Mesendoderm (in vitro differentiated cells): ENCODE measurements around the gene ZNF791.

Experiments
- DNase-seq: peaks from one replicate; pipeline ENCODE4 v3.0.0; 2013
- H2AK5ac ChIP-seq: 2 replicates; pipeline ENCODE4 v1.6.1; 2013; ENCODE audit warnings: low read length, inconsistent platforms
- H2BK120ac ChIP-seq: 2 replicates; pipeline ENCODE4 v1.6.1; 2013; ENCODE audit warnings: low read depth, mild to moderate bottlenecking, low read length, moderate library complexity, mixed read lengths
- H2BK15ac ChIP-seq: replicated peaks from 2 replicates; pipeline ENCODE4 v1.6.1; 2013; ENCODE audit warnings: low read depth, mild to moderate bottlenecking, moderate library complexity
- H2BK5ac ChIP-seq: 2 replicates; pipeline ENCODE4 v1.6.1; 2013; ENCODE audit warnings: low read length, inconsistent platforms
- H3K18ac ChIP-seq: 2 replicates; pipeline ENCODE4 v1.6.1; 2013; ENCODE audit warnings: mild to moderate bottlenecking, low read length, mixed read lengths
- H3K23ac ChIP-seq: one replicate; pipeline ENCODE4 v1.6.1; 2013; ENCODE audit warnings: low read length
- H3K27ac ChIP-seq: 2 replicates; pipeline ENCODE4 v1.5.1; 2013; ENCODE audit warnings: low read depth, mild to moderate bottlenecking, inconsistent platforms, low read length, moderate library complexity
- H3K27me3 ChIP-seq: 2 replicates; pipeline ENCODE4 v1.6.1; 2013; ENCODE audit warnings: low read length, control low read depth, mild to moderate bottlenecking, inconsistent platforms; ENCODE audit not compliant: insufficient read depth, poor library complexity
- H3K36me3 ChIP-seq: 2 replicates; pipeline ENCODE4 v1.6.1; 2013; ENCODE audit warnings: low read length, inconsistent platforms; ENCODE audit not compliant: control insufficient read depth, insufficient read depth
- H3K4ac ChIP-seq: one replicate; pipeline ENCODE4 v1.6.1; 2013; ENCODE audit warnings: low read depth, mild to moderate bottlenecking, low read length, moderate library complexity
- H3K4me1 ChIP-seq: 2 replicates; pipeline ENCODE4 v1.6.1; 2013; ENCODE audit warnings: low read depth, low read length, inconsistent platforms; ENCODE audit not compliant: control insufficient read depth
- H3K4me2 ChIP-seq: 2 replicates; pipeline ENCODE4 v1.6.1; 2013; ENCODE audit warnings: low read length
- H3K4me3 ChIP-seq: 2 replicates; pipeline ENCODE4 v1.5.1; 2013; ENCODE audit warnings: mild to moderate bottlenecking, low read length
- H3K56ac ChIP-seq: one replicate; pipeline ENCODE4 v1.6.1; 2013; ENCODE audit warnings: low read length
- H3K79me1 ChIP-seq: 2 replicates; pipeline ENCODE4 v1.6.1; 2013; ENCODE audit warnings: low read length, inconsistent platforms
- H3K79me2 ChIP-seq: 2 replicates; pipeline ENCODE4 v1.6.1; 2013; ENCODE audit warnings: mild to moderate bottlenecking, low read length; ENCODE audit not compliant: control insufficient read depth, insufficient read depth
- H3K9ac ChIP-seq: 2 replicates; pipeline ENCODE4 v1.6.1; 2013; ENCODE audit warnings: low read length, inconsistent platforms
- H4K5ac ChIP-seq: one replicate; pipeline ENCODE4 v1.6.1; 2013; ENCODE audit warnings: low read length
- H4K8ac ChIP-seq: one replicate; pipeline ENCODE4 v1.6.1; 2013; ENCODE audit warnings: low read depth, mild to moderate bottlenecking, control low read depth, low read length, moderate library complexity
- WGBS: extraction: QIAGEN DNeasy Blood & Tissue Kit; methylation state at CpG from one replicate; pipeline ENCODE4 v1.1.7; 2013; ENCODE audit warnings: low lambda C conversion rate, missing lambda C conversion rate; ENCODE audit not compliant: insufficient coverage; ENCODE audit errors: extremely low coverage; 5-methylcytosine and 5-hydroxymethylcytosine counted together

The ZNF791 gene

GRCh38 chr19:12578641-12579040 is 32.1 kb upstream of the ZNF791 start:
- H2BK15ac ChIP-seq = no peak overlapping the region
- H3K4me2 ChIP-seq = no peak overlapping the region
- no peak for DNase-seq
- H3K56ac ChIP-seq = no peak overlapping the region
- H3K79me1 ChIP-seq = no peaks in the 10 kb centered on the region
- H3K4me3 ChIP-seq = no peak overlapping the region
- peaks cover 5% of the 10 kb centered on the region for H3K36me3 ChIP-seq
- H3K23ac ChIP-seq = no peak overlapping the region
- no peak overlapping the region for H2AK5ac ChIP-seq
- no CpG with 5 or more reads among the region's 10 CpGs for WGBS
- no peak overlapping the region for H3K27ac ChIP-seq
- H3K4me1 ChIP-seq = no peaks in the 10 kb centered on the region
- no peaks in the 10 kb centered on the region for H3K27me3 ChIP-seq
- H4K8ac ChIP-seq = no peak overlapping the region
- no peaks in the 10 kb centered on the region for H3K79me2 ChIP-seq
- no peak overlapping the region for H4K5ac ChIP-seq
- H3K4ac ChIP-seq = no peak overlapping the region
- H3K9ac ChIP-seq = no peak overlapping the region
- no peak overlapping the region for H2BK5ac ChIP-seq
- H2BK120ac ChIP-seq = no peak overlapping the region
- no peak overlapping the region for H3K18ac ChIP-seq

GRCh38 chr19:12580180-12580694 is 30.5 kb upstream of the ZNF791 start:
- DNase-seq = no peak
- Histone ChIP-seq H2AK5ac (no peak overlapping the region), H4K5ac (no peak overlapping the region), H3K36me3 (peaks cover 5% of the 10 kb centered on the region), H2BK15ac (no peak overlapping the region), H3K27ac (no peak overlapping the region), H3K27me3 (no peaks in the 10 kb centered on the region), H3K9ac (no peak overlapping the region), H4K8ac (no peak overlapping the region), H3K18ac (no peak overlapping the region), H3K79me1 (no peaks in the 10 kb centered on the region), H2BK120ac (no peak overlapping the region), H3K4me3 (peak overlapping the region; percentile 29), H3K56ac (no peak overlapping the region), H3K79me2 (no peaks in the 10 kb centered on the region), H3K4me1 (no peaks in the 10 kb centered on the region), H3K23ac (no peak overlapping the region), H3K4ac (no peak overlapping the region), H2BK5ac (no peak overlapping the region), H3K4me2 (no peak overlapping the region)
- WGBS = no CpG with 5 or more reads among the region's 11 CpGs

GRCh38 chr19:12581100-12581499 is 29.6 kb upstream of the ZNF791 start:
- no peak overlapping the region for H3K9ac ChIP-seq
- no peak overlapping the region for H3K23ac ChIP-seq
- H2BK5ac ChIP-seq = no peak overlapping the region
- H3K27ac ChIP-seq = no peak overlapping the region
- no peaks in the 10 kb centered on the region for H3K27me3 ChIP-seq
- DNase-seq = peak; percentile 26
- H3K4ac ChIP-seq = no peak overlapping the region
- no peaks in the 10 kb centered on the region for H3K79me1 ChIP-seq
- H3K4me1 ChIP-seq = no peaks in the 10 kb centered on the region
- H3K36me3 ChIP-seq = peaks cover 5% of the 10 kb centered on the region
- no CpG with 5 or more reads among the region's 9 CpGs for WGBS
- no peak overlapping the region for H3K56ac ChIP-seq
- H3K79me2 ChIP-seq = no peaks in the 10 kb centered on the region
- H3K4me2 ChIP-seq = no peak overlapping the region
- H3K4me3 ChIP-seq = peak overlapping the region; percentile 21
- no peak overlapping the region for H4K8ac ChIP-seq
- no peak overlapping the region for H2AK5ac ChIP-seq
- H2BK15ac ChIP-seq = no peak overlapping the region
- H4K5ac ChIP-seq = no peak overlapping the region
- H2BK120ac ChIP-seq = no peak overlapping the region
- H3K18ac ChIP-seq = no peak overlapping the region

- H4K8ac ChIP-seq = no peak overlapping the region
These were observed 14.2 kb upstream of the ZNF791 start for GRCh38 chr19:12596485-12596884.

GRCh38 chr19:12596927-12597548 is 13.7 kb upstream of the ZNF791 start:
- H4K5ac ChIP-seq = no peak overlapping the region
- WGBS = no CpG with 5 or more reads among the region's 38 CpGs

More at GRCh38 chr19:12596485-12596884, 14.2 kb upstream of the ZNF791 start:
- H3K36me3 ChIP-seq = no peaks in the 10 kb centered on the region
- H3K4me1 ChIP-seq = no peaks in the 10 kb centered on the region
- H3K9ac ChIP-seq = no peak overlapping the region
- H2AK5ac ChIP-seq = no peak overlapping the region
- H3K18ac ChIP-seq = no peak overlapping the region
- H3K56ac ChIP-seq = no peak overlapping the region
- H3K27ac ChIP-seq = no peak overlapping the region
- no peak overlapping the region for H2BK120ac ChIP-seq
- H3K4ac ChIP-seq = no peak overlapping the region
- H3K79me1 ChIP-seq = no peaks in the 10 kb centered on the region
- no peak overlapping the region for H4K5ac ChIP-seq
- no peak overlapping the region for H2BK5ac ChIP-seq
- no peaks in the 10 kb centered on the region for H3K27me3 ChIP-seq
- no peak overlapping the region for H3K23ac ChIP-seq
- no peaks in the 10 kb centered on the region for H3K79me2 ChIP-seq
- WGBS = no CpG with 5 or more reads among the region's 11 CpGs
- H2BK15ac ChIP-seq = no peak overlapping the region
- H3K4me3 ChIP-seq = no peak overlapping the region
- H3K4me2 ChIP-seq = no peak overlapping the region
- no peak for DNase-seq

GRCh38 chr19:12597594-12597993 is 13.1 kb upstream of the ZNF791 start:
- Histone ChIP-seq H3K27me3 (no peaks in the 10 kb centered on the region), H3K27ac (no peak overlapping the region), H3K79me2 (no peaks in the 10 kb centered on the region), H3K79me1 (no peaks in the 10 kb centered on the region), H2BK5ac (no peak overlapping the region), H2AK5ac (no peak overlapping the region), H4K5ac (no peak overlapping the region), H2BK15ac (no peak overlapping the region), H4K8ac (no peak overlapping the region), H3K56ac (no peak overlapping the region), H3K36me3 (no peaks in the 10 kb centered on the region), H3K23ac (no peak overlapping the region), H3K18ac (no peak overlapping the region), H3K4ac (no peak overlapping the region), H2BK120ac (no peak overlapping the region), H3K9ac (no peak overlapping the region), H3K4me2 (no peak overlapping the region), H3K4me3 (no peak overlapping the region), H3K4me1 (no peaks in the 10 kb centered on the region)
- DNase-seq = no peak
- no CpG with 5 or more reads among the region's 11 CpGs for WGBS

More at GRCh38 chr19:12596927-12597548, 13.7 kb upstream of the ZNF791 start:
- Histone ChIP-seq H3K79me2 (no peaks in the 10 kb centered on the region), H2BK15ac (no peak overlapping the region), H4K8ac (no peak overlapping the region), H3K4me1 (no peaks in the 10 kb centered on the region), H2BK120ac (no peak overlapping the region), H3K27ac (no peak overlapping the region), H3K9ac (no peak overlapping the region), H3K27me3 (no peaks in the 10 kb centered on the region), H3K4me3 (no peak overlapping the region), H3K4me2 (no peak overlapping the region), H3K56ac (no peak overlapping the region), H2BK5ac (no peak overlapping the region), H3K79me1 (no peaks in the 10 kb centered on the region), H3K18ac (no peak overlapping the region), H3K4ac (no peak overlapping the region), H2AK5ac (no peak overlapping the region), H3K36me3 (no peaks in the 10 kb centered on the region), H3K23ac (no peak overlapping the region)
- DNase-seq = no peak
